GM12891 (cell line): ENCODE measurements around the gene GSC2.

ENCODE experiments used
- DNase-seq: peaks from one replicate; pipeline ENCODE4 v3.0.0; 2011; ENCODE audit warnings: low spot score; ENCODE audit not compliant: insufficient read length
- FAIRE-seq: peaks from 2 replicates; lab custom pipeline; 2011; peaks lifted over from hg19 to GRCh38; lab: Jason Lieb, UNC
- PAX5 ChIP-seq: IDR thresholded peaks from 2 replicates; pipeline ENCODE4 v1.6.1; 2011; ENCODE audit warnings: low read length, moderate library complexity, mild to moderate bottlenecking; ENCODE audit not compliant: insufficient read depth, severe bottlenecking
- POLR2A ChIP-seq: IDR thresholded peaks from 2 replicates; pipeline ENCODE4 v1.6.1; 2011; ENCODE audit warnings: low read depth, low read length, control low read depth
- POLR2AphosphoS5 ChIP-seq: IDR thresholded peaks from 2 replicates; pipeline ENCODE4 v1.6.1; 2011; ENCODE audit warnings: low read depth, low read length, control low read depth
- POU2F2 ChIP-seq: IDR thresholded peaks from 2 replicates; pipeline ENCODE4 v1.6.1; 2011; ENCODE audit warnings: low read depth, mild to moderate bottlenecking, control low read depth, low read length, moderate library complexity
- SPI1 ChIP-seq: IDR thresholded peaks from 2 replicates; pipeline ENCODE4 v1.6.1; 2011; ENCODE audit warnings: low read depth, low read length, control low read depth
- TAF1 ChIP-seq: IDR thresholded peaks from 2 replicates; pipeline ENCODE4 v1.6.1; 2011; ENCODE audit warnings: low read depth, low read length, control low read depth

GSC2 gene

DNA sequence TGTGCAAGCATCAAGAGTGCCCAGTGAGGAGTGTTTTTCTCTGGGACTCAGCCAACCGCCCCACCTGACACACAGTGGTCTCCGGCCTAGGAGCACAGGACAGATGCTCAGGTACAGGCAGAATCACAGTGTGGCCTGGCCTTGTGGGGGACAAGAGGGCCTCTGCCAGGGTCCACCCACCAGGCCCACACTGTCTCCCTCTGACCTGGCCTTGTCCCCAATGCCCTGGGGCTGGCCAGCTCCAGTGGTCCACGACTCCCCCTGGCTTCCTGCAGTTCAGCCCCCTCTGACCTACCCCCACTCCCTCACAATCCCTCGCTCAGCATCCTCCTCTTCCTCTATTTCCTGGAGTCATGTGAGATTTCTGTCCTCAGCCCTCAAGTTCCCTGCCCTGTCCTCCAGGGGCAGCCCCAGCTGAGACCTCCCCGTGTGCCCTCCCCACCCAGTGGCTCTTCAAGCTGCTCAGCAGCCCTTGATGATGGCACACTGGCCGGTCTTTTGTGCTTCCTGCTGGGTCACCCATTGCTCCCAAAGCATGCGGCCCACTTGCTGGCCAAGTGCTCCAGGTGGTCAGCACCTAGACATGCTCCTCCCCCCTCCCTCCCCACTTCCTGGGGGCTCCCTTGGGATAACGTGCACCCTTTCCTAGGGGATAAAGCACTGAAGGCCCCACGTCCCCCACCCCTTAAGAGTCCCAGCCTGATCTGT, 17.2 kb downstream of the GSC2 start:
- DNase-seq, result peak; percentile 19
- FAIRE-seq, result no peak
- TF ChIP-seq TAF1, result no peak

DNA sequence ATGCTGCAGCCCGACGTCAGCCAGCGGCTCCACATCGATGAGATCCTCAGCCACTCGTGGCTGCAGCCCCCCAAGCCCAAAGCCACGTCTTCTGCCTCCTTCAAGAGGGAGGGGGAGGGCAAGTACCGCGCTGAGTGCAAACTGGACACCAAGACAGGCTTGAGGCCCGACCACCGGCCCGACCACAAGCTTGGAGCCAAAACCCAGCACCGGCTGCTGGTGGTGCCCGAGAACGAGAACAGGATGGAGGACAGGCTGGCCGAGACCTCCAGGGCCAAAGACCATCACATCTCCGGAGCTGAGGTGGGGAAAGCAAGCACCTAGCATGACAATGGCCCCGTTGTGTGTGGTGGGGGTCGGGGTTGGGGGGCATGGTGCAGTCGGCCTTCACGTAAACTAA, 17.9 kb downstream of the GSC2 start:
- no peak for DNase-seq
- TF ChIP-seq POLR2AphosphoS5, result no peak
- TF ChIP-seq POLR2A, result no peak
- no peak for TF ChIP-seq POU2F2
- no peak for TF ChIP-seq PAX5
- TF ChIP-seq SPI1, result no peak
- FAIRE-seq, result no peak

DNA sequence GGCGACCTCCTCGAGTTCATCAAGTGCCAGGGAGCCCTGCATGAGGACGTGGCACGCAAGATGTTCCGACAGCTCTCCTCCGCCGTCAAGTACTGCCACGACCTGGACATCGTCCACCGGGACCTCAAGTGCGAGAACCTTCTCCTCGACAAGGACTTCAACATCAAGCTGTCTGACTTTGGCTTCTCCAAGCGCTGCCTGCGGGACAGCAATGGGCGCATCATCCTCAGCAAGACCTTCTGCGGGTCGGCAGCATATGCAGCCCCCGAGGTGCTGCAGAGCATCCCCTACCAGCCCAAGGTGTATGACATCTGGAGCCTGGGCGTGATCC, 18.4 kb downstream of the GSC2 start:
- no peak for FAIRE-seq

GRCh38 chr22:19130959-19131684, 19.0 kb downstream of the GSC2 start, which contains the start of gene TSSK2:
TSSK2 (plus strand) TSS chr22:19131308; CDS start chr22:19131400, 92 bp downstream.
- DNase-seq (peak; percentile 22), FAIRE-seq (no peak)
- TF ChIP-seq POU2F2 (no peak), POLR2A (no peak), POLR2AphosphoS5 (no peak), TAF1 (no peak), PAX5 (no peak), SPI1 (no peak)

More for the DNA sequence above, 18.4 kb downstream of the GSC2 start:
- DNase-seq, result no peak
- TF ChIP-seq SPI1 (no peak), PAX5 (no peak), POLR2A (no peak), TAF1 (no peak), POLR2AphosphoS5 (no peak), POU2F2 (no peak)

- DNase-seq, result no peak
- FAIRE-seq, result no peak
- no peak for TF ChIP-seq TAF1
- TF ChIP-seq POU2F2, result no peak
- TF ChIP-seq PAX5, result no peak
- no peak for TF ChIP-seq POLR2AphosphoS5
- TF ChIP-seq SPI1, result no peak
- TF ChIP-seq POLR2A, result no peak
These were observed 20.2 kb downstream of the GSC2 start for GRCh38 chr22:19129871-19130270.

- no peak for TF ChIP-seq POLR2AphosphoS5
- no peak for TF ChIP-seq POLR2A
- TF ChIP-seq PAX5, result no peak
- TF ChIP-seq POU2F2, result no peak
- TF ChIP-seq TAF1, result no peak
- TF ChIP-seq SPI1, result no peak
- DNase-seq (no peak), FAIRE-seq (no peak)
These were observed 21.0 kb downstream of the GSC2 start for GRCh38 chr22:19128946-19129727.

DNA sequence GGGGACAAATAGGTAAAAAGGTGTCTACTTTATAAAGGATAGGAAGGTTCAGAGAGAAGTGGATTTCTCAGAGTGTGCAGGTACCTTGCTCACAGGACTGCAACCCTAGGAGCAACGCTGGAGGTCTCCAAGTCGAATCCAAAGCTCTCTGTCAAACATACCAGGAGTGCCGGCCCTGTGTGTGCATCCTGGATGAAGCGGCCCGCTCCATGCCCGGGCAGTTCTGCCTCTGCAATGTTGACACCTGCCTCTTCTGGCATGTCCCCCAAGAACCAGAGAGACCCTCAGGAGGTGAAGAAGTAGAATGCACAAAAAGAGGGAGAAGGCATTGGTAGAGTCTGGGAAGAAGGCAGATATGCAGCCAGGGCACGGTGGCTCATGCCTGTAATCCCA, 22.1 kb downstream of the GSC2 start:
- DNase-seq (no peak), FAIRE-seq (no peak)
- TF ChIP-seq POLR2AphosphoS5 (no peak), SPI1 (no peak), POLR2A (no peak), POU2F2 (no peak), PAX5 (no peak), TAF1 (no peak)

- FAIRE-seq, result no peak
- no peak for DNase-seq
- TF ChIP-seq PAX5, result no peak
- no peak for TF ChIP-seq POLR2A
- no peak for TF ChIP-seq SPI1
- TF ChIP-seq TAF1, result no peak
- no peak for TF ChIP-seq POLR2AphosphoS5
These were observed 22.6 kb downstream of the GSC2 start for GRCh38 chr22:19127329-19128008.

DNA sequence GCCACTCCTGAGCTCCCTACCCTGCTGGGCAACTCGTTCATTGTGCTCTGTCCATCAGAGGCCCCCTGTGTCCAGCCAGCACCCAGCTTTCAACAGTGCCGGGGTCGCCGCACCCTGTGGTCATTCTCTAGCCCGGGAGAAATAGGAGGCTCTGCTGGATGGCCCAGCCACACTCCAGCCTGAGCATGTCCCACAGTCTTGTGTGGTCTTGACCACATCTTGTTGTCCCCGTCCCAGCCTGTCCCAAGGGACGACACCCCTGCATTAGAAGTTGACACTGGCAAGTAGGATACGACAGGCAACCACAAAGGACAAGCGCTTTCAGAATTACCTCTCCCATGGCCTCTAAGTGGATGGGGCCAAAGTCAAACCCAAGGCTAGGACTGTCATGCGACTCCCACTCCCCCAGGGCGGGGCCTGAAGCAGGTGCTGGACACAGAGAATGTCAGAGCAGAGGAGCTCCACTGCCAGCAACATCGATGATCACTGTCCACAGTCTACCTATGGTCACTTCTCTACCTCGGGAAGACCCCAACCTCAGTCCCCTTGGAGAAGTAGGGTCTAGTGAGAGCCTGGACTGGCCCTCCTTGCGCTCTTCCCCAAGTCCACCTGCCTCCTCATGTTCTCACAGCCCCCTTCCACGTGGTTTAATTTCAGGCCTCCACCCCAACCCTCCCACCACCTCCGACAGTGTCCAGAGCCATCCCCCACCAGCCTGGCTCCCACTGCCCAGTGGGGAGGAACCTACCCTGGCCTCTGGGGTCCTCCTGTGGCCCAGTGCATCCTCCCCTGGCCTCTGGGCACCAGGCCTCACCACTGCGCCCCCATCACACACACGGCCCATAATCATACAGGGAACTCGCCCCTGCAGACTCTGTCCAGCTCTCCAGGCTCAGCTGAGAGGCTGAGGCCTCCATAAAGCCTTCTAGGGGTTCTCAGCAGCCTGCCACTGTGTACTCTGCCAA, 23.5 kb downstream of the GSC2 start:
- FAIRE-seq (no peak), DNase-seq (no peak)
- TF ChIP-seq POLR2AphosphoS5, result no peak
- no peak for TF ChIP-seq POU2F2
- TF ChIP-seq POLR2A, result no peak
- no peak for TF ChIP-seq PAX5
- TF ChIP-seq SPI1, result no peak
- no peak for TF ChIP-seq TAF1
